Measurements from ENCODE around the gene HTT. TPM values are rescaled to one million over a fixed set of nuclear protein-coding genes. Genes with fewer than 3 reads are reported as not detected.

Gene HTT
- total RNA-seq, 2 donors from 2014 or later: 51.0 to 55.5 TPM

- no peak for TF ChIP-seq CTCF (IDR thresholded peaks at IDR 0.05)
- no peak overlapping the region for H3K27ac ChIP-seq
- no peak for DNase-seq
- no peaks in the 10 kb centered on the region for H3K27me3 ChIP-seq
- H3K4me1 ChIP-seq: no peaks in the 10 kb centered on the region
- intact Hi-C loops (cut with DNase I): loop anchor here (5.0 kb wide), 1 partner anchor 249 kb away; the partner anchor contains the start of gene HGFAC
- no peak overlapping the region for H3K9ac ChIP-seq (ENCODE audit: low read depth in 2 of 2, low read length in 2 of 2)
- H3K36me3 ChIP-seq: peaks cover 4% of the 10 kb centered on the region
- H3K9me3 ChIP-seq: no peaks in the 10 kb centered on the region
- no peak overlapping the region for H3K4me3 ChIP-seq
Observed at GRCh38 chr4:3193531-3194203, 119.2 kb downstream of the HTT start.

GRCh38 chr4:3196670-3197359, 122.3 kb downstream of the HTT start:
- no peak for TF ChIP-seq CTCF (IDR thresholded peaks at IDR 0.05)
- DNase-seq: no peak
- Histone ChIP-seq H3K27ac (no peak overlapping the region), H3K4me1 (no peaks in the 10 kb centered on the region), H3K9ac (ENCODE audit: low read depth in 2 of 2, low read length in 2 of 2) (no peak overlapping the region), H3K4me3 (no peak overlapping the region), H3K27me3 (no peaks in the 10 kb centered on the region), H3K9me3 (no peaks in the 10 kb centered on the region), H3K36me3 (no peaks in the 10 kb centered on the region)
- intact Hi-C loops (cut with DNase I): no loop called here

GRCh38 chr4:3197366-3198105, 123.1 kb downstream of the HTT start:
- no peak for TF ChIP-seq CTCF (IDR thresholded peaks at IDR 0.05)
- intact Hi-C loops (cut with DNase I): no loop called here
- Histone ChIP-seq H3K9me3 (no peaks in the 10 kb centered on the region), H3K36me3 (no peaks in the 10 kb centered on the region), H3K4me3 (no peak overlapping the region), H3K27me3 (no peaks in the 10 kb centered on the region), H3K27ac (no peak overlapping the region), H3K4me1 (no peaks in the 10 kb centered on the region), H3K9ac (ENCODE audit: low read depth in 2 of 2, low read length in 2 of 2) (no peak overlapping the region)
- DNase-seq: no peak

GRCh38 chr4:3198906-3199305, 124.4 kb downstream of the HTT start:
- peaks cover 4% of the 10 kb centered on the region for H3K4me1 ChIP-seq
- H3K27ac ChIP-seq: no peak overlapping the region
- H3K36me3 ChIP-seq: no peaks in the 10 kb centered on the region
- H3K9me3 ChIP-seq: no peaks in the 10 kb centered on the region
- no peak overlapping the region for H3K4me3 ChIP-seq
- H3K27me3 ChIP-seq: no peaks in the 10 kb centered on the region
- intact Hi-C loops (cut with DNase I): no loop called here
- no peak overlapping the region for H3K9ac ChIP-seq (ENCODE audit: low read depth in 2 of 2, low read length in 2 of 2)
- no peak for DNase-seq
- no peak for TF ChIP-seq CTCF (IDR thresholded peaks at IDR 0.05)

GRCh38 chr4:3199653-3200422, 125.4 kb downstream of the HTT start:
- no peak for DNase-seq
- H3K27me3 ChIP-seq: no peaks in the 10 kb centered on the region
- H3K36me3 ChIP-seq: no peaks in the 10 kb centered on the region

More at GRCh38 chr4:3199653-3200422, 125.4 kb downstream of the HTT start:
- H3K4me3 ChIP-seq: no peak overlapping the region
- H3K9me3 ChIP-seq: no peaks in the 10 kb centered on the region
- TF ChIP-seq CTCF (IDR thresholded peaks at IDR 0.05): no peak
- H3K9ac ChIP-seq (ENCODE audit: low read depth in 2 of 2, low read length in 2 of 2): no peak overlapping the region
- intact Hi-C loops (cut with DNase I): no loop called here
- H3K27ac ChIP-seq: no peak overlapping the region
- peaks cover 4% of the 10 kb centered on the region for H3K4me1 ChIP-seq
